Mucosa of rectum (tissue), 2 donors: ENCODE measurements around the gene MYH9.
"Not testable (repeated sequence)": the region's sequence is repeated elsewhere in the genome, so short reads cannot be mapped to it uniquely, and the experiment has no call there.

Source experiments
- H3K27ac ChIP-seq, 2 donors: one replicate each; pipeline ENCODE4 v1.7.0; 2013; ENCODE audit warnings: inconsistent platforms in 2 of 2, low read depth in 2 of 2, low read length in 2 of 2
- H3K27me3 ChIP-seq, 2 donors: one replicate each; pipeline ENCODE4 v1.7.0; 2013; ENCODE audit warnings: low read length in 2 of 2; ENCODE audit not compliant: control insufficient read depth in 2 of 2, insufficient read depth in 2 of 2
- H3K36me3 ChIP-seq, 2 donors: one replicate each; pipeline ENCODE4 v1.7.0; 2013; ENCODE audit warnings: low read length in 2 of 2; ENCODE audit not compliant: control insufficient read depth in 2 of 2, insufficient read depth in 2 of 2
- H3K4me1 ChIP-seq, 2 donors: one replicate each; pipeline ENCODE4 v1.7.0; 2013; ENCODE audit warnings: low read length in 2 of 2, mild to moderate bottlenecking in 1 of 2; ENCODE audit not compliant: control insufficient read depth in 2 of 2, insufficient read depth in 2 of 2
- H3K4me3 ChIP-seq, 2 donors: one replicate each; pipeline ENCODE4 v1.7.0; 2013; ENCODE audit warnings: low read length in 2 of 2
- H3K9ac ChIP-seq, 2 donors: one replicate each; pipeline ENCODE4 v1.7.0; 2013; ENCODE audit warnings: low read length in 2 of 2, low read depth in 1 of 2, mild to moderate bottlenecking in 1 of 2
- H3K9me3 ChIP-seq, 2 donors: one replicate each; pipeline ENCODE4 v1.7.0; 2013; ENCODE audit warnings: low read length in 2 of 2; ENCODE audit not compliant: control insufficient read depth in 2 of 2
- donor health status: healthy.
- donor health status: Normal muscosa, but diverticular disease.

MYH9 gene

GRCh38 chr22:36413022-36413775 lies 25.4 kb upstream of the MYH9 start:
- Histone ChIP-seq H3K4me3 (no peak overlapping the region), H3K27ac (no peak overlapping the region), H3K9ac (no peak overlapping the region), H3K4me1 (peaks cover 22 to 29% of the 10 kb centered on the region in 2 donors), H3K27me3 (no peaks in the 10 kb centered on the region), H3K9me3 (no peaks in the 10 kb centered on the region), H3K36me3 (no peaks in the 10 kb centered on the region)

GRCh38 chr22:36411589-36412258 lies 24.0 kb upstream of the MYH9 start:
- peak overlapping the region; percentile 97 for H3K27ac ChIP-seq
- peaks cover 13 to 21% of the 10 kb centered on the region in 2 donors for H3K4me1 ChIP-seq
- H3K4me3 ChIP-seq = no peak overlapping the region
- peak overlapping the region in 1 of 2 donors; percentile 41 for H3K9ac ChIP-seq
- no peaks in the 10 kb centered on the region for H3K9me3 ChIP-seq
- no peaks in the 10 kb centered on the region for H3K27me3 ChIP-seq
- no peaks in the 10 kb centered on the region for H3K36me3 ChIP-seq

- peak overlapping the region; percentile 77 to 88 for H3K9ac ChIP-seq
- H3K27ac ChIP-seq = peak overlapping the region; percentile 97
- no peaks in the 10 kb centered on the region for H3K36me3 ChIP-seq
- no peaks in the 10 kb centered on the region for H3K9me3 ChIP-seq
- H3K4me3 ChIP-seq = peak overlapping the region; percentile 62 to 71
- H3K27me3 ChIP-seq = no peaks in the 10 kb centered on the region
- peaks cover 18 to 25% of the 10 kb centered on the region in 2 donors for H3K4me1 ChIP-seq
Measured at GRCh38 chr22:36409911-36410756, 22.4 kb upstream of the MYH9 start.

GRCh38 chr22:36409554-36409910 lies 21.8 kb upstream of the MYH9 start:
- Histone ChIP-seq H3K4me3 (peak overlapping the region; percentile 62 to 71), H3K9ac (peak overlapping the region; percentile 72 to 88), H3K27ac (peak overlapping the region; percentile 97), H3K4me1 (peaks cover 18 to 25% of the 10 kb centered on the region in 2 donors)
- not testable (repeated sequence) for H3K36me3 ChIP-seq, H3K9me3 ChIP-seq, H3K27me3 ChIP-seq

GRCh38 chr22:36409056-36409455 lies 21.3 kb upstream of the MYH9 start:
- H3K4me3 ChIP-seq = peak overlapping the region in 1 of 2 donors; percentile 71
- H3K9ac ChIP-seq = peak overlapping the region in 1 of 2 donors; percentile 5
- peak overlapping the region; percentile 97 for H3K27ac ChIP-seq
- no peaks in the 10 kb centered on the region for H3K9me3 ChIP-seq
- no peaks in the 10 kb centered on the region for H3K27me3 ChIP-seq
- no peaks in the 10 kb centered on the region for H3K36me3 ChIP-seq
- peaks cover 18 to 25% of the 10 kb centered on the region in 2 donors for H3K4me1 ChIP-seq

GRCh38 chr22:36406721-36407120 lies 19.0 kb upstream of the MYH9 start:
- Histone ChIP-seq H3K36me3 (no peaks in the 10 kb centered on the region), H3K27ac (peak overlapping the region in 1 of 2 donors; percentile 26), H3K4me3 (no peak overlapping the region), H3K9ac (no peak overlapping the region), H3K9me3 (no peaks in the 10 kb centered on the region), H3K4me1 (peaks cover 18 to 24% of the 10 kb centered on the region in 2 donors), H3K27me3 (no peaks in the 10 kb centered on the region)

GRCh38 chr22:36405671-36406538 lies 18.1 kb upstream of the MYH9 start:
- H3K9ac ChIP-seq = no peak overlapping the region
- H3K4me1 ChIP-seq = peaks cover 16 to 18% of the 10 kb centered on the region in 2 donors
- peak overlapping the region in 1 of 2 donors; percentile 26 for H3K27ac ChIP-seq

GRCh38 chr22:36405221-36405661 lies 17.5 kb upstream of the MYH9 start:
- Histone ChIP-seq H3K27me3 (no peaks in the 10 kb centered on the region), H3K27ac (peak overlapping the region in 1 of 2 donors; percentile 26), H3K36me3 (no peaks in the 10 kb centered on the region), H3K9me3 (no peaks in the 10 kb centered on the region), H3K4me3 (no peak overlapping the region), H3K4me1 (peaks cover 10 to 11% of the 10 kb centered on the region in 2 donors), H3K9ac (no peak overlapping the region)

More at GRCh38 chr22:36405671-36406538, 18.1 kb upstream of the MYH9 start:
- no peaks in the 10 kb centered on the region for H3K9me3 ChIP-seq
- H3K4me3 ChIP-seq = no peak overlapping the region
- no peaks in the 10 kb centered on the region for H3K27me3 ChIP-seq
- H3K36me3 ChIP-seq = no peaks in the 10 kb centered on the region

- H3K27ac ChIP-seq = no peak overlapping the region
- no peak overlapping the region for H3K9ac ChIP-seq
- no peaks in the 10 kb centered on the region for H3K36me3 ChIP-seq
- no peaks in the 10 kb centered on the region for H3K9me3 ChIP-seq
- H3K4me3 ChIP-seq = no peak overlapping the region
- no peaks in the 10 kb centered on the region for H3K27me3 ChIP-seq
- H3K4me1 ChIP-seq = peaks cover 9 to 12% of the 10 kb centered on the region in 2 donors
Measured at GRCh38 chr22:36404446-36404845, 16.7 kb upstream of the MYH9 start.
